Measurements from ENCODE around the gene CCDC85C. TPM values are rescaled to one million over a fixed set of nuclear protein-coding genes. Genes with fewer than 3 reads are reported as not detected.

Gene CCDC85C
- total RNA-seq, 1 experiment from 2014 or later = 35.8 TPM

DNA sequence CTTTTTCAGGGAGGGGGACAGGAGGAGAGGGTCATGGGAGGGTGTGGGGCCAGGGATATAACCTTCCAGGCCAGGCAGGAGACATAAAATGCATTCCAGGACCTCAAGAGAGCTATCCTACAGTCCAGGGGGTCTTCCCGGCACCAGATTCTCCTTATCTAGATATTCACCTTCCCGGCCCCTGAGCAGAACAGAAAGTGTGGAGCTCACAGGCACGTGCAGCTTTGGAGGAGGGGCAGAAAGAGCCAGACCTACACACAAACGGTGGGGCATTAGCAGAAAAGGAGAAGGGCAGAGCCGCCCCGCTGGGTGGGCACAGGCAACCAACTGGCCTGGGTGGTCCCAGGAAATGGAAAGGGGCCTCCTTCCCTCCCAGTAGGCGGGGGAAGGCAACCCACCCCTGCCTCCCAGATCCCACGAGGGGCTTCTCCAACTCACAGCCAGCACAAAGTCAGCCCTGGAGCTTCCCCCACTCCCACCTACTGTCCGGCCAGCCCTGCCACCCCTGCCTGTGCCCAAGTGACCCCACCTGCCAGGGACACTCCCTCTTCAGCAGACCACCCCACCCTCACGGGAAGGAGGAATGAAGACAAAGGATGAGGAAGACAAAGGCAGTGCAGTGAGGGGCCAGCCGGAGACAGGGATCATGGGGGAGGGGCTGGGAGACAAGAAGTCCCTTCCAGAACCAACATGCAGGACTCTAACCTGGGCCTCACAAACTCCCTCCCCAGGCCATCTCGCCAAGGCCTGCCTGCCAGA is 33.3 kb downstream of the CCDC85C start (continued):
- TF ChIP-seq, protein P1, sequence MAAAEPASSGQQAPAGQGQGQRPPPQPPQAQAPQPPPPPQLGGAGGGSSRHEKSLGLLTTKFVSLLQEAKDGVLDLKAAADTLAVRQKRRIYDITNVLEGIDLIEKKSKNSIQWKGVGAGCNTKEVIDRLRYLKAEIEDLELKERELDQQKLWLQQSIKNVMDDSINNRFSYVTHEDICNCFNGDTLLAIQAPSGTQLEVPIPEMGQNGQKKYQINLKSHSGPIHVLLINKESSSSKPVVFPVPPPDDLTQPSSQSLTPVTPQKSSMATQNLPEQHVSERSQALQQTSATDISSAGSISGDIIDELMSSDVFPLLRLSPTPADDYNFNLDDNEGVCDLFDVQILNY (CRISPR knock-in tag; IDR thresholded peaks at IDR 0.05) = no peak
- TF ChIP-seq FOXP1 (CRISPR knock-in tag; IDR thresholded peaks at IDR 0.05; ENCODE audit: borderline replicate concordance) (peak; percentile 65; the same call in 1 of the 2 replicates), FOXK1 (CRISPR knock-in tag; IDR thresholded peaks at IDR 0.05) (peak; percentile 50), FOXJ3 (CRISPR knock-in tag; IDR thresholded peaks at IDR 0.05; ENCODE audit: borderline replicate concordance) (no peak), ZNF423 (CRISPR knock-in tag; IDR thresholded peaks at IDR 0.05) (peak; percentile 70; the same call in 1 of the 2 replicates), HMGA2 (CRISPR knock-in tag; IDR thresholded peaks at IDR 0.05) (no peak), NFATC4 (CRISPR knock-in tag; IDR thresholded peaks at IDR 0.05) (no peak), ESRRA (CRISPR knock-in tag; IDR thresholded peaks at IDR 0.05; ENCODE audit: borderline replicate concordance) (no peak), ZNF263 (CRISPR knock-in tag; IDR thresholded peaks at IDR 0.05; ENCODE audit: low read depth) (no peak), SP1 (CRISPR knock-in tag; conservative IDR thresholded peaks at IDR 0.05) (peak; percentile 49)
- TF ChIP-seq, protein P2, sequence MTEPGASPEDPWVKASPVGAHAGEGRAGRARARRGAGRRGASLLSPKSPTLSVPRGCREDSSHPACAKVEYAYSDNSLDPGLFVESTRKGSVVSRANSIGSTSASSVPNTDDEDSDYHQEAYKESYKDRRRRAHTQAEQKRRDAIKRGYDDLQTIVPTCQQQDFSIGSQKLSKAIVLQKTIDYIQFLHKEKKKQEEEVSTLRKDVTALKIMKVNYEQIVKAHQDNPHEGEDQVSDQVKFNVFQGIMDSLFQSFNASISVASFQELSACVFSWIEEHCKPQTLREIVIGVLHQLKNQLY (CRISPR knock-in tag; IDR thresholded peaks at IDR 0.05) = no peak
- TF ChIP-seq, protein P3, sequence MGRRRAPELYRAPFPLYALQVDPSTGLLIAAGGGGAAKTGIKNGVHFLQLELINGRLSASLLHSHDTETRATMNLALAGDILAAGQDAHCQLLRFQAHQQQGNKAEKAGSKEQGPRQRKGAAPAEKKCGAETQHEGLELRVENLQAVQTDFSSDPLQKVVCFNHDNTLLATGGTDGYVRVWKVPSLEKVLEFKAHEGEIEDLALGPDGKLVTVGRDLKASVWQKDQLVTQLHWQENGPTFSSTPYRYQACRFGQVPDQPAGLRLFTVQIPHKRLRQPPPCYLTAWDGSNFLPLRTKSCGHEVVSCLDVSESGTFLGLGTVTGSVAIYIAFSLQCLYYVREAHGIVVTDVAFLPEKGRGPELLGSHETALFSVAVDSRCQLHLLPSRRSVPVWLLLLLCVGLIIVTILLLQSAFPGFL (CRISPR knock-in tag; IDR thresholded peaks at IDR 0.05; ENCODE audit: borderline replicate concordance) = no peak
- TF ChIP-seq, protein P4, sequence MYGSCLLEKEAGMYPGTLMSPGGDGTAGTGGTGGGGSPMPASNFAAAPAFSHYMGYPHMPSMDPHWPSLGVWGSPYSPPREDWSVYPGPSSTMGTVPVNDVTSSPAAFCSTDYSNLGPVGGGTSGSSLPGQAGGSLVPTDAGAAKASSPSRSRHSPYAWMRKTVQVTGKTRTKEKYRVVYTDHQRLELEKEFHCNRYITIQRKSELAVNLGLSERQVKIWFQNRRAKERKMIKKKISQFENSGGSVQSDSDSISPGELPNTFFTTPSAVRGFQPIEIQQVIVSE (CRISPR knock-in tag; IDR thresholded peaks at IDR 0.05; ENCODE audit: borderline replicate concordance) = no peak
- TF ChIP-seq, protein P5, sequence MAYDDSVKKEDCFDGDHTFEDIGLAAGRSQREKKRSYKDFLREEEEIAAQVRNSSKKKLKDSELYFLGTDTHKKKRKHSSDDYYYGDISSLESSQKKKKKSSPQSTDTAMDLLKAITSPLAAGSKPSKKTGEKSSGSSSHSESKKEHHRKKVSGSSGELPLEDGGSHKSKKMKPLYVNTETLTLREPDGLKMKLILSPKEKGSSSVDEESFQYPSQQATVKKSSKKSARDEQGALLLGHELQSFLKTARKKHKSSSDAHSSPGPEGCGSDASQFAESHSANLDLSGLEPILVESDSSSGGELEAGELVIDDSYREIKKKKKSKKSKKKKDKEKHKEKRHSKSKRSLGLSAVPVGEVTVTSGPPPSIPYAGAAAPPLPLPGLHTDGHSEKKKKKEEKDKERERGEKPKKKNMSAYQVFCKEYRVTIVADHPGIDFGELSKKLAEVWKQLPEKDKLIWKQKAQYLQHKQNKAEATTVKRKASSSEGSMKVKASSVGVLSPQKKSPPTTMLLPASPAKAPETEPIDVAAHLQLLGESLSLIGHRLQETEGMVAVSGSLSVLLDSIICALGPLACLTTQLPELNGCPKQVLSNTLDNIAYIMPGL (CRISPR knock-in tag; IDR thresholded peaks at IDR 0.05) = no peak

DNA sequence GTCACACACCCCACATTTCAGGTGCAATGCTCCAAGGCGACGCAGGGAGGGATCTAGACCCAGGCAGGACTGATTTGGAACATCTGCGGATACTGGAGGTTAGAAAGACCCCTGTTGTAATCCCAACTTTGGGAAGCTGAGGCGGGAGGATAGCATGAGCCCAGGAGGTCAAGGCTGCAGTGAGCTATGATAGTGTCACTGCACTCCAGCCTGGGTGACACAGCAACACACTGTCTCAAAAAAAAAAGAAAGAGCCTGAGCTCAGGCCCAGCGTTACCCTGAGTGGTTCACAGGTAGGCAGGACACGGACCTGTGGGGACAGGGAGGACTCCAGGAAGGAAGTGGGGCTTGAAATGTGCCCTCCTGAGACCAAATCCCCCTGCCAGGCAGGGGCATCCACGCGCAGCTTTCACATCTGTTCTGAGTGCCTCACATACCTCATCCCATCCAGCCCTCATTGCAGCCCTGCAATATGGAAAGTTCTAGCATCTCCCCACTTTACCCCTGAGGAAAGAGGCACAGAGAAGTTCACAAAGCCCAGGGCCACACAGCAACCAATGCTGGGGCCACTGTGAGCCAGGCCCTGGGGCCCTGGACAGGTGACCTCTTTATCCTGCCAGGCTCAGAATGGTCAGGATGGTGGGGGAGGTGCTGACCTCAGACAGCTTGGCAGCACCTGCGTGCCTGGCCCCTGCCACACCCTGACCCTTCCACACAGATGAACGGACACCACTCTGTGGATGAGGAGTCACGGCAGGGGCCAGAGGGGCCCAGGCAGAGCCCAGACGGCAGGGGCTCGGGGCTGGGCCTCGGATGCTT is 34.1 kb downstream of the CCDC85C start:
- Mint-ChIP-seq H3K4me1 (peaks cover 78% of the 10 kb centered on the region), H3K27me3 (ENCODE audit: low read depth) (peaks cover 5% of the 10 kb centered on the region; the same call in 1 of the 2 replicates), H3K4me3 (no peak overlapping the region), H3K9me3 (no peaks in the 10 kb centered on the region), H3K36me3 (no peaks in the 10 kb centered on the region), H3K27ac (no peak overlapping the region)
- DNase-seq (ENCODE audit: low spot score) = no peak
- TF ChIP-seq MXD4 (CRISPR knock-in tag; IDR thresholded peaks at IDR 0.05; ENCODE audit: borderline replicate concordance) = no peak
- no peak for ATAC-seq
- ChIA-PET CTCF (interaction anchor here (1.0 kb wide), 1 partner anchor 10 kb away, joined by 3 read pairs; no protein-coding TSS in a partner anchor), POLR2A (no interaction called here)
